Psoas muscle (tissue), 8 donors: ENCODE data around the gene PBRM1. TPM values are rescaled to one million over a fixed set of nuclear protein-coding genes. Genes with fewer than 3 reads are reported as not detected.

Source experiments
- ATAC-seq, 4 donors: fragments of 200-7000 bp; cut with Tn5 transposase; one replicate each; pipeline ENCODE4 v1.9.1; 2020; ENCODE audit warnings: moderate library complexity in 3 of 4, mild to moderate bottlenecking in 2 of 4
- DNase-seq, 2 donors: peaks; one replicate each; pipeline ENCODE4 v3.0.0-alpha.2; 2020
- H3K27ac ChIP-seq: fragments of 200-600 bp; one replicate; pipeline ENCODE4 v1.8.0; 2022
- H3K27me3 ChIP-seq, 3 donors: fragments of 200-600 bp in 1 of 3; one replicate each; pipeline versions ENCODE4 v1.6.1 to v1.8.0; 2013 to 2022; ENCODE audit warnings: low read length in 2 of 3, mild to moderate bottlenecking in 2 of 3, moderate library complexity in 1 of 3; ENCODE audit not compliant: insufficient read depth in 3 of 3
- H3K36me3 ChIP-seq, 2 donors: fragments of 200-600 bp in 1 of 2; one replicate each; pipeline versions ENCODE4 v1.6.1 to v1.8.0; 2013 to 2022; ENCODE audit warnings: low read depth in 1 of 2, mild to moderate bottlenecking in 1 of 2, moderate library complexity in 1 of 2; ENCODE audit not compliant: insufficient read depth in 1 of 2
- H3K4me1 ChIP-seq: fragments of 200-600 bp; one replicate; pipeline ENCODE4 v1.8.0; 2022
- H3K4me3 ChIP-seq: fragments of 200-600 bp; one replicate; pipeline ENCODE4 v1.8.0; 2022; ENCODE audit warnings: mild to moderate bottlenecking
- H3K9me3 ChIP-seq: fragments of 200-600 bp; one replicate; pipeline ENCODE4 v1.8.0; 2022
- WGBS, 3 donors: extraction: QIAGEN DNeasy Blood & Tissue Kit; methylation state at CpG; one replicate each; pipeline versions ENCODE4 v1.1.6 to v1.1.7; 2013; 5-methylcytosine and 5-hydroxymethylcytosine counted together
- intact Hi-C, 2 donors: fragments of 100-400 bp; cut with DNase I; formaldehyde crosslinking; loops; one replicate each; pipeline versions ENCODE4 v1.11.0 to v1.14.2; 2022
- polyA plus RNA-seq, 3 donors: library from polyadenylated mRNA; stranded (reverse); fragments of 200-250 nt; gene quantifications; one replicate each; pipeline ENCODE4 v1.2.3, GENCODE V29; 2013
- total RNA-seq, 4 donors: library from RNA; stranded (reverse); fragmentation: NEBNext Ultra II Directional in 2 of 4; extraction: Animal tissue kit (Norgen Biotek cat#: 25700) in 2 of 4; gene quantifications; one replicate each; pipeline versions ENCODE4 v1.2.1 to v1.2.4, GENCODE V29; 2021 to 2023
- TF ChIP-seq, protein P1 (sequence below): fragments of 200-600 bp; IDR thresholded peaks from one replicate; pipeline ENCODE4 v1.8.0; 2022; ENCODE audit warnings: antibody characterized with exemption
- donor health status: healthy with polysubstance abuse.
- donor health status: DM: no; HTN: no; CAD: no; lungs with moderate emphysema.
- donor health status: Bipolar disorder and iron deficiency.
- donor health status: healthy.
- donor health status: DM: yes; HTN: yes; CAD: no.
- donor health status: DM: no; HTN: no; CAD: no.
- donor health status: DM: no; HTN: no; CAD: no.
- donor health status: DM: yes; HTN: yes; CAD: no.

The PBRM1 gene
- total and polyA plus RNA-seq, 7 donors: 7.5 to 46.7 (median 38.0) TPM

DNA sequence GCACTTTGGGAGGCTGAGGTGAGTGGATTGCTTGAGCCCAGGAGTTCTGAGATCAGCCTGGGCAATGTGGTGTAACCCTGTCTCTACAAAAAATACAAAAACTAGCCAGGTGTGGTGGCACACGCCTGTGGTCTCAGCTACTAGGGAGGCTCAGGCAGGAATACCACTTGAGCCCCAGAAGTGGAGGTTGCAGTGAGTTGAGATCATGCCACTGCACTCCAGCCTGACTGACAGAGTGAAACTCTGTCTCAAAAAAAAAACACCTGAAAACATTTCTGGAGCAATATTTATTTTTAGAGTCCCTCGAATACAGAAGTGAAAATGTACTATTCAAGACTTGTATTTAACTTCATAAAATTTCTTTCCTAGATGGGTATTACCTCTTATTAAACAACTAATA, 24.8 kb upstream of the PBRM1 start:
- Histone ChIP-seq H3K4me1 (peaks cover 11% of the 10 kb centered on the region), H3K27ac (no peak overlapping the region), H3K9me3 (no peaks in the 10 kb centered on the region), H3K4me3 (no peak overlapping the region), H3K27me3 (no peaks in the 10 kb centered on the region), H3K36me3 (peaks cover 0 to 46% of the 10 kb centered on the region in 2 donors)
- intact Hi-C loops: no loop called here
- 80 to 85% (median 82%) methylated on average over 2 of the region's 2 CpGs for WGBS, 3 donors
- DNase-seq (no peak), ATAC-seq (no peak)
- TF ChIP-seq, protein P1, sequence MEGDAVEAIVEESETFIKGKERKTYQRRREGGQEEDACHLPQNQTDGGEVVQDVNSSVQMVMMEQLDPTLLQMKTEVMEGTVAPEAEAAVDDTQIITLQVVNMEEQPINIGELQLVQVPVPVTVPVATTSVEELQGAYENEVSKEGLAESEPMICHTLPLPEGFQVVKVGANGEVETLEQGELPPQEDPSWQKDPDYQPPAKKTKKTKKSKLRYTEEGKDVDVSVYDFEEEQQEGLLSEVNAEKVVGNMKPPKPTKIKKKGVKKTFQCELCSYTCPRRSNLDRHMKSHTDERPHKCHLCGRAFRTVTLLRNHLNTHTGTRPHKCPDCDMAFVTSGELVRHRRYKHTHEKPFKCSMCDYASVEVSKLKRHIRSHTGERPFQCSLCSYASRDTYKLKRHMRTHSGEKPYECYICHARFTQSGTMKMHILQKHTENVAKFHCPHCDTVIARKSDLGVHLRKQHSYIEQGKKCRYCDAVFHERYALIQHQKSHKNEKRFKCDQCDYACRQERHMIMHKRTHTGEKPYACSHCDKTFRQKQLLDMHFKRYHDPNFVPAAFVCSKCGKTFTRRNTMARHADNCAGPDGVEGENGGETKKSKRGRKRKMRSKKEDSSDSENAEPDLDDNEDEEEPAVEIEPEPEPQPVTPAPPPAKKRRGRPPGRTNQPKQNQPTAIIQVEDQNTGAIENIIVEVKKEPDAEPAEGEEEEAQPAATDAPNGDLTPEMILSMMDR: no peak

DNA sequence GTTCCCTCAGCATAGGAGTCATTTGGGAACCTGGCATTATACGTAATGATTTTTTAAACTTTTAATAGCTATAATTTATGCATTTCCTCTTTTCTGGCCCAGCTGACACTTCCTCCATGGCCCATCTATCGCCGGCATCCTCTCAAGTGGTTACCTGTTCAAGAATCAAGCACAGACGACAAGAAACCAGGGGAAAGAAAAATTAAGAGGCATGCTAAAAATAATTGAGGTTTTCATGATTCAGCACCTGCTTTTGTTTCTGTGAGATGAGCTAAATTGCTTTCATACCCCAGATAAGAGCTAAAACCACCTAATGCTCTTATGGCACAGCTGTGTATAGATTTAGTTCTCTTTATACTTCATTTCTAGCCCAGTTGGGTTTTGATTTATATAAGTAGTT, 21.9 kb upstream of the PBRM1 start:
- DNase-seq: no peak
- TF ChIP-seq, protein P1: no peak
- Histone ChIP-seq H3K36me3 (peaks cover 0 to 45% of the 10 kb centered on the region in 2 donors), H3K9me3 (no peaks in the 10 kb centered on the region), H3K4me1 (peaks cover 25% of the 10 kb centered on the region), H3K27me3 (no peaks in the 10 kb centered on the region), H3K27ac (no peak overlapping the region), H3K4me3 (peak overlapping the region; percentile 90)
- intact Hi-C loops: no loop called here
- ATAC-seq: no peak
- 85 to 91% (median 89%) methylated on average over 4 of the region's 4 CpGs for WGBS, 3 donors

DNA sequence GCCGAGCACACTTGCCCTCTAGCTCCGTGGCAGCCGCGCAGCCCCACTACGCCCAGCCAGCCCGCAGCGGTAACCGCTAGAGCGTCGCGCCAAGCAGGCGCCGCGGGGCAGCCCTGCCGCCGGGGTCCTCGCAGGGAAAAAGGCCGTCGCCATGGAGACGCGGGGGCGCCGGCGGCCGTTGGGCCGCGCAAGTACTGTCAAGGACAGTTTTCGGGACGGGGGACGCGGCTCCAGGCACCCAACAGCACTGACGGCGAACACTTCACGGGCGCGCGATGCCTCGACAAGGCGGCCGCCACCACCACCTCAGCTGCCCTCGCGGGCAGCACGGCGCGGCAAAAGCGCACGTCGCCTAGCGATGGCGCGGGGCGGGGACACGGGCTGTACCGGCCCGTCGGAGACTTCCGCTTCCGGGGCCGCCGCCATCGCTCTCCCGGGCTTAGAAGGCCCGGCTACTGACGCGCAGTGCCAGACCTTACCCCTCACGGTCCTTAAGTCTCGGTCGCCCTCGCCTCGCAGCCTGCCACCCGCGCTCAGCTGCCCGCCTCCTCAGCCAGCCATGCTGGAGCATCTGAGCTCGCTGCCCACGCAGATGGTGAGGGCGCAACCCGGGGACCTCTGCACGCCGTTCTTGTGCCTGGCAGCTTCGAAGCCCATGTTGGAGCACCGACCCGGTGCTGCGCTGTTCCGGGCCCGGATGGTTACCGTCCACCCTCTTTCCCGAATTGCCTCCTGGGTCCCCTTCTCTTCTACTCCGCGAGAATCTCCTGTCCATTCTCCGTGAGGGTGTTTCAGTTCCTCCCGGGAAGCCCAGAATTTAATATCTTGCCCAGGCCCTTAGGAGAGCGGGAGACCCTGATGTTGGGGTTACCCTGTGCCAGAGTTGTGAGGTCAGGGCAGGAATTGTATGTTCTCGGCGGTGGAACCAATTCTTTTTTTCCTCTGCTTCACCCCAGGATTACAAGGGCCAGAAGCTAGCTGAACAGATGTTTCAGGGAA, 20.3 kb upstream of the PBRM1 start, which contains the start of the genes GLT8D1 and SPCS1:
GLT8D1 (minus strand) TSS at position 104 of the 999 bp plus-strand sequence. CDS start 5,331 bp downstream, outside the sequence.
SPCS1 (plus strand) TSS at position 419 of the 999 bp plus-strand sequence; CDS start at position 560, 141 bp downstream.
- ATAC-seq (peak; percentile 94 to 95 (median 95)), DNase-seq (peak; percentile 90 to 94)
- intact Hi-C loops: loop anchor here (2.0 kb wide), 2 partner anchors 19 to 21 kb away; partner anchors contain the start of genes GNL3 (in 1 of the 2) and PBRM1 (in 1 of the 2)
- TF ChIP-seq, protein P1: no peak
- Histone ChIP-seq H3K36me3 (peaks cover 0 to 29% of the 10 kb centered on the region in 2 donors), H3K9me3 (no peaks in the 10 kb centered on the region), H3K4me3 (peak within 1 kb of the TSS; percentile 90), H3K4me1 (peaks cover 25% of the 10 kb centered on the region), H3K27ac (peak within 1 kb of the TSS; percentile 83), H3K27me3 (no peaks in the 10 kb centered on the region)
- 0 to 1% (median 0%) methylated on average over 70 to 94 of the region's 94 CpGs for WGBS, 3 donors

DNA sequence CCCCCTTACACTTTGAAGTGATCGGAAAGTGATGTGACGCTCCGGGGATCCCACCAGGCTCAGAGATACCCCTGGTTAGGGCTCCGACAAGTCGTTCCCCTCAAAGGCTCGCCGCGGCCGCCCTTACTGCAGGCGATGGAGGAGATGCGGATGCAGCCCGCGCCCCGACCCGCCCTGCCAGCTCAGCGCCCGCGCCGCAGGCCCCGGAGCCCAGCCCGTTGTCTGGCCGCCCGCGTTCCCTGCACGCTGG, 19.6 kb upstream of the PBRM1 start:
- peak overlapping the region; percentile 83 for H3K27ac ChIP-seq
- 0% methylated on average over 24 to 25 of the region's 25 CpGs for WGBS, 3 donors
- peaks cover 25% of the 10 kb centered on the region for H3K4me1 ChIP-seq
- no peaks in the 10 kb centered on the region for H3K27me3 ChIP-seq
- TF ChIP-seq, protein P1: no peak
- no peak for ATAC-seq
- peak overlapping the region; percentile 90 for H3K4me3 ChIP-seq
- no peaks in the 10 kb centered on the region for H3K9me3 ChIP-seq
- intact Hi-C loops: loop anchor here (2.0 kb wide), 2 partner anchors 19 to 21 kb away; partner anchors contain the start of genes GNL3 (in 1 of the 2) and PBRM1 (in 1 of the 2)
- H3K36me3 ChIP-seq: peaks cover 0 to 28% of the 10 kb centered on the region in 2 donors
- DNase-seq: no peak
